IMR-90 (cell line): ENCODE results near the gene MYEOV.

Experiments
- POLR2A ChIP-seq: IDR thresholded peaks from 2 replicates; pipeline ENCODE4 v1.6.1; 2012; ENCODE audit warnings: mild to moderate bottlenecking, low read depth, low read length
- SMC3 ChIP-seq: fragments of 150-350 bp; IDR thresholded peaks from 2 replicates; pipeline ENCODE4 v1.6.1; 2016; ENCODE audit warnings: low read depth, mild to moderate bottlenecking, antibody characterized with exemption, low read length, moderate library complexity

GRCh38 chr11:69301081-69301454, 7.1 kb downstream of the MYEOV start:
- TF ChIP-seq POLR2A: no peak
- TF ChIP-seq SMC3: no peak
